HCT116 (cell line): ENCODE results near the gene ABCC9. TPM values are rescaled to one million over a fixed set of nuclear protein-coding genes. Genes with fewer than 3 reads are reported as not detected.

Experiments
- ATAC-seq: fragments of 200-7000 bp; cut with Tn5 transposase; 2 replicates; pipeline ENCODE4 v1.9.1; 2020; ENCODE audit warnings: mild to moderate bottlenecking, moderate library complexity
- BruUV-seq: library from RNA; stranded (reverse); fragments of 400-500 nt; replicated peaks from 2 replicates; lab custom pipeline; 2021; lab: Mats Ljungman, UMichigan
- CTCF ChIA-PET: fragments of 300-600 bp; sonication (Branson Sonifier 250); formaldehyde crosslinking; loops from one replicate; lab custom pipeline; 2021; ENCODE audit warnings: antibody characterized with exemption; lab: Charles Lee
- POLR2A ChIA-PET: fragments of 300-600, 350-600 bp; sonication (Branson Sonifier 250); formaldehyde crosslinking; loops from one replicate; lab custom pipeline; 2021; ENCODE audit warnings: antibody characterized with exemption; lab: Charles Lee
- RAD21 ChIA-PET, 2 experiments: fragments of 300-600 bp; sonication (Branson Sonifier 250); formaldehyde crosslinking; loops; one replicate each; lab custom pipeline; 2023; ENCODE audit warnings: low total read pairs in 2 of 2; ENCODE audit not compliant: uncharacterized antibody in 2 of 2, unreplicated experiment in 2 of 2, low non-redundant PET in 1 of 2; lab: Charles Lee
- DNase-seq: peaks from one replicate; pipeline ENCODE4 v3.0.0-alpha.2; 2010; ENCODE audit warnings: low read depth, low spot score
- H2AFZ ChIP-seq: fragments of 200-600 bp; shearing (Covaris generic), sonication (generic); 2 replicates; pipeline ENCODE4 v1.6.1; 2017; ENCODE audit warnings: low read depth, mixed run types, mixed read lengths, antibody characterized with exemption, low read length; ENCODE audit not compliant: poor library complexity, severe bottlenecking
- H3K27ac ChIP-seq: 2 replicates; pipeline ENCODE4 v1.5.1; 2012; ENCODE audit warnings: low read depth, low read length
- H3K27me3 ChIP-seq: fragments of 200-600 bp; sonication (generic); 2 replicates; pipeline ENCODE4 v1.6.1; 2016; ENCODE audit warnings: mixed run types, low read length, mixed read lengths; ENCODE audit not compliant: insufficient read depth
- H3K36me3 ChIP-seq, 2 experiments: fragments of 200-500 bp in 1 of 2; fragments of 200-600 bp in 1 of 2; sonication (Bioruptor generic) in 1 of 2; sonication (generic) in 1 of 2; 2 replicates each; pipeline versions ENCODE4 v1.5.1 to v1.6.1; 2014 to 2016; ENCODE audit warnings: low read length in 2 of 2, inconsistent platforms in 1 of 2, mixed read lengths in 1 of 2, mixed run types in 1 of 2; ENCODE audit not compliant: insufficient read depth in 2 of 2, control insufficient read depth in 1 of 2
- H3K4me1 ChIP-seq, 2 experiments: fragments of 200-600 bp in 1 of 2; sonication (generic) in 1 of 2; 2 replicates each; pipeline versions ENCODE4 v1.5.1 to v1.6.1; 2012 to 2017; ENCODE audit warnings: low read length in 2 of 2, inconsistent platforms in 1 of 2, mild to moderate bottlenecking in 1 of 2, mixed read lengths in 1 of 2, mixed run types in 1 of 2, moderate library complexity in 1 of 2; ENCODE audit not compliant: insufficient read depth in 2 of 2, control insufficient read depth in 1 of 2
- H3K4me2 ChIP-seq: fragments of 200-600 bp; sonication (generic); 2 replicates; pipeline ENCODE4 v1.6.1; 2017; ENCODE audit warnings: mixed run types, low read length, mixed read lengths
- H3K4me3 ChIP-seq, 2 experiments: fragments of 200-600 bp in 1 of 2; sonication (generic) in 1 of 2; replicated peaks in 1 of 2; 2 replicates each; pipeline ENCODE4 v1.5.1; 2011 to 2016; ENCODE audit warnings: low read length in 2 of 2, control low read depth in 1 of 2, low read depth in 1 of 2, mild to moderate bottlenecking in 1 of 2, mixed read lengths in 1 of 2, mixed run types in 1 of 2
- H3K79me2 ChIP-seq: fragments of 200-600 bp; sonication (generic); 2 replicates; pipeline ENCODE4 v1.6.1; 2017; ENCODE audit warnings: mild to moderate bottlenecking, mixed run types, low read length, moderate library complexity, mixed read lengths; ENCODE audit not compliant: insufficient read depth
- H3K9ac ChIP-seq: fragments of 200-600 bp; sonication (generic); 2 replicates; pipeline ENCODE4 v1.6.1; 2016; ENCODE audit warnings: low read length, mixed read lengths
- H3K9me2 ChIP-seq: fragments of 200-600 bp; sonication (generic), shearing (Covaris generic); 2 replicates; pipeline ENCODE4 v1.6.1; 2017; ENCODE audit warnings: mixed run types, mild to moderate bottlenecking, moderate library complexity; ENCODE audit not compliant: insufficient read depth
- H3K9me3 ChIP-seq, 2 experiments: fragments of 200-500 bp in 1 of 2; fragments of 200-600 bp in 1 of 2; sonication (Bioruptor generic) in 1 of 2; sonication (generic) in 1 of 2; 2 replicates each; pipeline ENCODE4 v1.6.1; 2014 to 2017; ENCODE audit warnings: low read length in 2 of 2, mixed read lengths in 2 of 2, inconsistent platforms in 1 of 2, low read depth in 1 of 2, mild to moderate bottlenecking in 1 of 2, mixed run types in 1 of 2, moderate library complexity in 1 of 2; ENCODE audit not compliant: control insufficient read depth in 1 of 2, insufficient read depth in 1 of 2
- H4K20me1 ChIP-seq: fragments of 200-600 bp; sonication (generic), shearing (Covaris generic); 2 replicates; pipeline ENCODE4 v1.6.1; 2017; ENCODE audit warnings: mixed run types, mild to moderate bottlenecking, moderate library complexity; ENCODE audit not compliant: insufficient read depth
- ATF3 ChIP-seq: IDR thresholded peaks from 2 replicates; pipeline ENCODE4 v1.6.1; 2012
- CBX3 ChIP-seq: IDR thresholded peaks from 2 replicates; pipeline ENCODE4 v1.6.1; 2012; ENCODE audit warnings: low read depth
- CTCF ChIP-seq, 3 experiments: fragments of 200-600 bp in 1 of 3; sonication (generic) in 1 of 3; IDR thresholded peaks in 2 of 3; conservative IDR thresholded peaks in 1 of 3; 2 replicates each; pipeline ENCODE4 v1.5.1; 2012 to 2017; ENCODE audit warnings: low read depth in 2 of 3, low read length in 2 of 3, antibody characterized with exemption in 1 of 3, borderline replicate concordance in 1 of 3, control low read depth in 1 of 3, mild to moderate bottlenecking in 1 of 3, mixed read lengths in 1 of 3, mixed run types in 1 of 3, moderate library complexity in 1 of 3; ENCODE audit not compliant: insufficient read depth in 1 of 3
- ELF1 ChIP-seq: IDR thresholded peaks from 2 replicates; pipeline ENCODE4 v1.6.1; 2012; ENCODE audit warnings: low read depth, borderline replicate concordance
- EZH2 ChIP-seq: fragments of 200-600 bp; sonication (generic); IDR thresholded peaks from 2 replicates; pipeline ENCODE4 v1.6.1; 2017; ENCODE audit warnings: antibody characterized with exemption, mixed run types
- EZH2phosphoT487 ChIP-seq: fragments of 200-600 bp; IDR thresholded peaks from 2 replicates; pipeline ENCODE4 v1.6.1; 2018; ENCODE audit warnings: antibody characterized with exemption, borderline replicate concordance
- RAD21 ChIP-seq: IDR thresholded peaks from 2 replicates; pipeline ENCODE4 v1.6.1; 2012; ENCODE audit warnings: low read depth, mild to moderate bottlenecking
- REST ChIP-seq: IDR thresholded peaks from 2 replicates; pipeline ENCODE4 v1.6.1; 2012; ENCODE audit warnings: low read depth
- TCF7L2 ChIP-seq: IDR thresholded peaks from 2 replicates; pipeline ENCODE4 v1.7.0; 2011; ENCODE audit warnings: borderline replicate concordance, inconsistent platforms; ENCODE audit not compliant: insufficient read depth, insufficient read length; ENCODE audit errors: extremely low read depth
- ZNF274 ChIP-seq: fragments of 200-500 bp; sonication (Bioruptor generic); IDR thresholded peaks from 2 replicates; pipeline ENCODE4 v1.6.1; 2014; ENCODE audit warnings: mild to moderate bottlenecking, low read depth, low read length, inconsistent platforms
- intact Hi-C: fragments of 100-400 bp; cut with micrococcal nuclease; formaldehyde crosslinking; loops from 2 replicates; pipeline ENCODE4 v1.10.0; 2022
- total RNA-seq: library from RNA; stranded (reverse); gene quantifications from one replicate; pipeline ENCODE4 v1.2.1, GENCODE V29; 2021; ENCODE audit not compliant: unreplicated experiment

ABCC9 gene
- total RNA-seq, 1 experiment from 2014 or later, result 0.05 TPM

- no peak overlapping the region for H3K4me2 ChIP-seq
- no peaks in the 10 kb centered on the region for H3K9me3 ChIP-seq
- BruUV-seq, result no TSS peak
- no peaks in the 10 kb centered on the region for H3K36me3 ChIP-seq
- DNase-seq, result no peak
- ChIA-PET POLR2A (no interaction called here), CTCF (no interaction called here), RAD21 (no interaction called here)
- no peak overlapping the region for H3K9ac ChIP-seq
- H3K79me2 ChIP-seq, result no peaks in the 10 kb centered on the region
- no peak overlapping the region for H3K4me3 ChIP-seq
- no peaks in the 10 kb centered on the region for H4K20me1 ChIP-seq
- no peak overlapping the region for H3K27ac ChIP-seq
- no peak overlapping the region for H2AFZ ChIP-seq
- TF ChIP-seq CTCF (IDR thresholded peaks at IDR 0.05 in 2 of 3, conservative IDR thresholded peaks at IDR 0.05 in 1 of 3; ENCODE audit: borderline replicate concordance in 1 of 3, insufficient read depth in 1 of 3, low read depth in 2 of 3, low read length in 2 of 3) (no peak), ZNF274 (no peak), CBX3 (no peak), ATF3 (no peak)
- no peaks in the 10 kb centered on the region for H3K4me1 ChIP-seq
- no peak for ATAC-seq
- intact Hi-C loops, result no loop called here
- H3K27me3 ChIP-seq, result no peaks in the 10 kb centered on the region
- no peaks in the 10 kb centered on the region for H3K9me2 ChIP-seq
Measured at GRCh38 chr12:21837847-21838246, 103.4 kb downstream of the ABCC9 start.

GRCh38 chr12:21831791-21832344, 109.4 kb downstream of the ABCC9 start:
- no peak overlapping the region for H3K9ac ChIP-seq
- CTCF ChIA-PET, result no interaction called here
- TF ChIP-seq REST (no peak), RAD21 (no peak), EZH2 (no peak), TCF7L2 (no peak), CBX3 (no peak), CTCF (IDR thresholded peaks at IDR 0.05 in 2 of 3, conservative IDR thresholded peaks at IDR 0.05 in 1 of 3; ENCODE audit: borderline replicate concordance in 1 of 3, insufficient read depth in 1 of 3, low read depth in 2 of 3, low read length in 2 of 3) (no peak), ELF1 (no peak), EZH2phosphoT487 (no peak)

More at GRCh38 chr12:21831791-21832344, 109.4 kb downstream of the ABCC9 start:
- intact Hi-C loops, result no loop called here
- no peak for ATAC-seq
- Histone ChIP-seq H2AFZ (no peak overlapping the region), H3K27me3 (no peaks in the 10 kb centered on the region), H3K79me2 (no peaks in the 10 kb centered on the region), H3K9me2 (no peaks in the 10 kb centered on the region), H4K20me1 (no peaks in the 10 kb centered on the region), H3K4me2 (no peak overlapping the region), H3K9me3 (no peaks in the 10 kb centered on the region), H3K4me3 (no peak overlapping the region), H3K4me1 (no peaks in the 10 kb centered on the region), H3K27ac (no peak overlapping the region), H3K36me3 (no peaks in the 10 kb centered on the region)
- no peak for DNase-seq
- RAD21 ChIA-PET, result no interaction called here
- POLR2A ChIA-PET, result no interaction called here
- BruUV-seq, result no TSS peak
